ENCODE data around the gene ITGA7. TPM values are rescaled to one million over a fixed set of nuclear protein-coding genes. Genes with fewer than 3 reads are reported as not detected.

ITGA7 gene
- total and polyA plus RNA-seq, 2 of the 8 experiments (the other 6 are each of a cell fraction or from before 2014, with no cell fraction given), result 57.6 to 86.1 TPM

- TF ChIP-seq BCL11A (IDR thresholded peaks at IDR 0.05; ENCODE audit: low read depth in 2 of 2, low read length in 2 of 2), result no peak
Observed at GRCh38 chr12:55739025-55739378, 31.3 kb upstream of the ITGA7 start (continued).
